CD4-positive, alpha-beta T cell (primary cell): Measurements from ENCODE around the gene SYT9. TPM values are rescaled to one million over a fixed set of nuclear protein-coding genes. Genes with fewer than 3 reads are reported as not detected.
A peak's percentile ranks its signal among the peaks of the same experiment; 100 is the strongest.

Source experiments
- ATAC-seq: fragments of 200-7000 bp; cut with Tn5 transposase; one replicate; pipeline ENCODE4 v1.10.0; 2022; ENCODE audit warnings: mild to moderate bottlenecking; ENCODE audit not compliant: poor library complexity
- CTCF ChIA-PET: fragments of 350-600 bp; sonication (Branson Sonifier 250); formaldehyde crosslinking; loops from one replicate; lab custom pipeline; 2021; ENCODE audit warnings: antibody characterized with exemption, inconsistent platforms; lab: Charles Lee
- POLR2A ChIA-PET: fragments of 350-600 bp; sonication (Branson Sonifier 250); formaldehyde crosslinking; loops from one replicate; lab custom pipeline; 2021; ENCODE audit warnings: antibody characterized with exemption, inconsistent platforms; lab: Charles Lee
- DNase-seq, 14 experiments: peaks; one replicate each; pipeline ENCODE4 v3.0.0-alpha.2; 2013 to 2020; ENCODE audit warnings: mixed read lengths in 2 of 14
- H3K27ac ChIP-seq, 2 donors: one replicate each; pipeline versions ENCODE4 v1.5.1 to v1.7.0; 2013; ENCODE audit warnings: low read length in 2 of 2, low read depth in 1 of 2, mild to moderate bottlenecking in 1 of 2
- H3K27me3 ChIP-seq, 2 experiments: 1 replicate in 1 of 2; 2 replicates in 1 of 2; pipeline versions ENCODE4 v1.6.1 to v1.7.0; 2013; ENCODE audit warnings: low read length in 2 of 2, control low read depth in 1 of 2, mild to moderate bottlenecking in 1 of 2, moderate library complexity in 1 of 2; ENCODE audit not compliant: insufficient read depth in 2 of 2, control insufficient read depth in 1 of 2
- H3K36me3 ChIP-seq: one replicate; pipeline ENCODE4 v1.6.1; 2013; ENCODE audit warnings: low read length, control low read depth; ENCODE audit not compliant: insufficient read depth
- H3K4me1 ChIP-seq: one replicate; pipeline ENCODE4 v1.6.1; 2013; ENCODE audit warnings: low read length, control low read depth; ENCODE audit not compliant: insufficient read depth
- H3K4me3 ChIP-seq: one replicate; pipeline ENCODE4 v1.5.1; 2013; ENCODE audit warnings: mild to moderate bottlenecking, low read length, moderate library complexity
- H3K9me3 ChIP-seq, 2 experiments: 1 replicate in 1 of 2; 2 replicates in 1 of 2; pipeline versions ENCODE4 v1.6.1 to v1.7.0; 2013; ENCODE audit warnings: low read length in 2 of 2, mild to moderate bottlenecking in 2 of 2, control low read depth in 1 of 2, moderate library complexity in 1 of 2; ENCODE audit not compliant: control insufficient read depth in 1 of 2, insufficient read depth in 1 of 2
- H3K27ac Mint-ChIP-seq: one replicate; pipeline ENCODE4 v1.8.0; 2020; ENCODE audit warnings: mixed read lengths
- H3K27me3 Mint-ChIP-seq: one replicate; pipeline ENCODE4 v1.8.0; 2021; ENCODE audit warnings: mixed read lengths
- H3K36me3 Mint-ChIP-seq: one replicate; pipeline ENCODE4 v1.8.0; 2021; ENCODE audit warnings: low read depth, mixed read lengths
- H3K4me1 Mint-ChIP-seq: one replicate; pipeline ENCODE4 v1.8.0; 2021; ENCODE audit warnings: low read depth, mixed read lengths
- H3K4me3 Mint-ChIP-seq: one replicate; pipeline ENCODE4 v1.8.0; 2020; ENCODE audit warnings: mild to moderate bottlenecking, mixed read lengths
- H3K9me3 Mint-ChIP-seq: one replicate; pipeline ENCODE4 v1.8.0; 2020; ENCODE audit warnings: mixed read lengths
- CTCF ChIP-seq: fragments of 200-600 bp; IDR thresholded peaks from one replicate; pipeline ENCODE4 v1.8.0; 2022; ENCODE audit warnings: antibody characterized with exemption, mild to moderate bottlenecking
- intact Hi-C, 2 experiments: fragments of 100-400 bp; cut with DNase I in 1 of 2; cut with micrococcal nuclease in 1 of 2; formaldehyde crosslinking; loops; one replicate each; pipeline versions ENCODE4 v1.15.1 to v1.9.0; 2023 to 2025; cut with DNase I, micrococcal nuclease
- total RNA-seq, 174 experiments: library from RNA in 2 of 174; stranded (reverse) in 2 of 174; gene quantifications; one replicate each; pipeline ENCODE4 v1.2.3 and lab custom pipeline; 2021 to 2026

Gene SYT9
- total RNA-seq, 2 experiments from 2014 or later = not detected

DNA sequence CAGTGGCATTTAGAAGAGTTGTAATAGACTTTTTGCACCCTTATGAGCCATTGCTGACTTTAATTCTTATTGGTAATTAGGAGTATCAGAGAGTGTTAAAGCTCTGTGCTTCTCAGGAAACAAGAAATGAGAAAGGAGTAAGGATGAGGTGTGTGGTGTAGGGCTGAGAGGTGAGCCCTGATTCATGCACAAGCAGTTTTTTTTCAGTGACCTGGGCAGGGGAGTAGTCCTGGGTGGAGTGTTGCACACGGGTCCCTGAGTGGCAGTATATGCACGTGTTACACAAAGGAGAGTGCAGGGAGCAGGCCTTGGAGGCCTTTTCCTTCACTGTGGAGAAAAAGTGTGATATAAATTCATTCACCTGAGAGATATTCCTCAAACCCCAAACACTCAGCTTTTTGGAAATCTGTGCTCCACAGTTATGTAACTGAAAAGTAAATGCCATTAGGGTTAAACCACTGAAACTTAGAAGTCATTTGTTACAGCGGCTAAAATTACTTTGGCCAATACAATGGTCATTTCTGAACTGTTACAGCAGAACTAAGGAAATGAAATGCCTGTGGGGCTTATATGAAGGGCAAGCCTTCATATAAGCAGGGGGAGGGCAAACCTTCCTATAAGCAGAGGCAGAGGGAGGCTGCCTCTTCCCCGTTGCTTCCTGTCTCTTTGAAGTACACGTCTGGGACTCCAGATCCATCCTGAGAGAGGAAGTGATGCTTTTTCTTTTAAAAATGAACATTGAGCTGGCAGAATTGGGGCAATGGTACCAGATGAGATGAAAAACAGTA, 171.0 kb downstream of the SYT9 start:
- ATAC-seq (peak; percentile 32), DNase-seq (peak in 3 of 14 experiments; percentile 7 to 24 (median 11))
- Mint-ChIP-seq H3K27me3 (no peaks in the 10 kb centered on the region), H3K4me3 (no peak overlapping the region), H3K36me3 (no peaks in the 10 kb centered on the region), H3K27ac (no peak overlapping the region), H3K4me1 (peaks cover 17% of the 10 kb centered on the region), H3K9me3 (no peaks in the 10 kb centered on the region)
- H3K27me3 ChIP-seq = no peaks in the 10 kb centered on the region
- ChIA-PET POLR2A (no interaction called here), CTCF (interaction anchor here (0.5 kb wide), 1 partner anchor 122 kb away, joined by 5 read pairs; no protein-coding TSS in a partner anchor)
- no peak overlapping the region for H3K4me3 ChIP-seq
- H3K4me1 ChIP-seq = peaks cover 13% of the 10 kb centered on the region
- H3K9me3 ChIP-seq = no peaks in the 10 kb centered on the region
- no peak for TF ChIP-seq CTCF
- H3K36me3 ChIP-seq = no peaks in the 10 kb centered on the region
- no peak overlapping the region for H3K27ac ChIP-seq
- intact Hi-C loops = no loop called here

- DNase-seq (no peak), ATAC-seq (no peak)
- Mint-ChIP-seq H3K36me3 (no peaks in the 10 kb centered on the region), H3K27me3 (no peaks in the 10 kb centered on the region), H3K4me3 (no peak overlapping the region), H3K4me1 (peaks cover 17% of the 10 kb centered on the region), H3K9me3 (no peaks in the 10 kb centered on the region), H3K27ac (no peak overlapping the region)
- ChIA-PET POLR2A (no interaction called here), CTCF (no interaction called here)
- H3K36me3 ChIP-seq = no peaks in the 10 kb centered on the region
- H3K4me3 ChIP-seq = no peak overlapping the region
- peaks cover 0 to 6% of the 10 kb centered on the region in 2 experiments for H3K27me3 ChIP-seq
- no peak for TF ChIP-seq CTCF
- no peak overlapping the region for H3K27ac ChIP-seq
- H3K4me1 ChIP-seq = peaks cover 13% of the 10 kb centered on the region
- H3K9me3 ChIP-seq = no peaks in the 10 kb centered on the region
- intact Hi-C loops = no loop called here
These were observed 172.2 kb downstream of the SYT9 start for GRCh38 chr11:7423946-7424345.

GRCh38 chr11:7427733-7428132, 176.0 kb downstream of the SYT9 start:
- Mint-ChIP-seq H3K4me3 (no peak overlapping the region), H3K27me3 (no peaks in the 10 kb centered on the region), H3K27ac (no peak overlapping the region), H3K36me3 (no peaks in the 10 kb centered on the region), H3K4me1 (peaks cover 11% of the 10 kb centered on the region), H3K9me3 (no peaks in the 10 kb centered on the region)
- POLR2A ChIA-PET = no interaction called here
- Histone ChIP-seq H3K9me3 (peaks cover 0 to 3% of the 10 kb centered on the region in 2 experiments), H3K36me3 (no peaks in the 10 kb centered on the region), H3K27me3 (peaks cover 2 to 6% of the 10 kb centered on the region in 2 experiments), H3K4me3 (no peak overlapping the region), H3K4me1 (peaks cover 8% of the 10 kb centered on the region), H3K27ac (no peak overlapping the region)
- ATAC-seq (no peak), DNase-seq (no peak)
- TF ChIP-seq CTCF = no peak
- CTCF ChIA-PET = interaction anchor here (0.9 kb wide), 1 partner anchor 14 kb away, joined by 3 read pairs; no protein-coding TSS in a partner anchor
- intact Hi-C loops = no loop called here
